SK-N-SH (cell line): ENCODE data around the gene TPGS1. TPM values are rescaled to one million over a fixed set of nuclear protein-coding genes. Genes with fewer than 3 reads are reported as not detected.

Experiments used
- CTCF ChIA-PET: fragments of 300-600, 350-600 bp; formaldehyde crosslinking; extraction: SDS; loops from one replicate; lab custom pipeline; 2021; lab: Yijun Ruan, JAX
- POLR2A ChIA-PET: fragments of 350-600 bp; sonication (Branson Sonifier 250); formaldehyde crosslinking; extraction: SDS; loops from one replicate; lab custom pipeline; 2020; ENCODE audit warnings: antibody characterized with exemption, inconsistent platforms; lab: Yijun Ruan, JAX
- DNase-seq: peaks from one replicate; pipeline ENCODE4 v3.0.0; 2012
- H2AFZ ChIP-seq: fragments of 200-600 bp; sonication (generic); 2 replicates; pipeline ENCODE4 v1.8.1; 2016; ENCODE audit warnings: antibody characterized with exemption, mild to moderate bottlenecking, low read depth
- H3F3A ChIP-seq: fragments of 200-600 bp; sonication (generic); replicated peaks from 2 replicates; pipeline ENCODE3; 2016; ENCODE audit warnings: antibody characterized with exemption, mild to moderate bottlenecking; ENCODE audit not compliant: insufficient read depth
- H3K27ac ChIP-seq, 2 experiments: fragments of 200-500 bp in 1 of 2; fragments of 200-600 bp in 1 of 2; sonication (Bioruptor generic) in 1 of 2; sonication (generic), shearing (Covaris generic) in 1 of 2; 2 replicates each; pipeline versions ENCODE4 v1.5.1 to v1.6.1; 2014 to 2016; ENCODE audit warnings: low read depth in 2 of 2, inconsistent platforms in 1 of 2, low read length in 1 of 2, mild to moderate bottlenecking in 1 of 2, mixed read lengths in 1 of 2
- H3K27me3 ChIP-seq: fragments of 200-600 bp; sonication (generic), shearing (Covaris generic); 2 replicates; pipeline ENCODE4 v1.6.1; 2016; ENCODE audit warnings: mixed run types; ENCODE audit not compliant: insufficient read depth
- H3K36me3 ChIP-seq, 2 experiments: fragments of 200-500 bp in 1 of 2; fragments of 200-600 bp in 1 of 2; sonication (Bioruptor generic) in 1 of 2; sonication (generic) in 1 of 2; replicated peaks in 1 of 2; 2 replicates each; pipeline versions ENCODE3 to v1.5.1; 2014 to 2016; ENCODE audit warnings: low read length in 1 of 2, mild to moderate bottlenecking in 1 of 2; ENCODE audit not compliant: insufficient read depth in 2 of 2, control insufficient read depth in 1 of 2
- H3K4me1 ChIP-seq, 2 experiments: fragments of 200-500 bp in 1 of 2; fragments of 200-600 bp in 1 of 2; sonication (Bioruptor generic) in 1 of 2; sonication (generic), shearing (Covaris generic) in 1 of 2; 2 replicates each; pipeline versions ENCODE4 v1.5.1 to v1.6.1; 2014 to 2016; ENCODE audit warnings: low read depth in 1 of 2, low read length in 1 of 2, mixed run types in 1 of 2; ENCODE audit not compliant: insufficient read depth in 2 of 2, control insufficient read depth in 1 of 2
- H3K4me2 ChIP-seq: fragments of 200-600 bp; sonication (generic), shearing (Covaris generic); 2 replicates; pipeline ENCODE4 v1.6.1; 2017; ENCODE audit warnings: mixed run types
- H3K4me3 ChIP-seq, 2 experiments: fragments of 200-500 bp in 1 of 2; fragments of 200-600 bp in 1 of 2; sonication (Bioruptor generic) in 1 of 2; sonication (generic), shearing (Covaris generic) in 1 of 2; 2 replicates each; pipeline versions ENCODE4 v1.5.1 to v1.8.1; 2014 to 2016; ENCODE audit warnings: low read depth in 2 of 2, inconsistent platforms in 1 of 2, low read length in 1 of 2, mild to moderate bottlenecking in 1 of 2, mixed read lengths in 1 of 2, moderate library complexity in 1 of 2
- H3K79me2 ChIP-seq: fragments of 200-600 bp; sonication (generic); 2 replicates; pipeline ENCODE4 v1.8.1; 2017; ENCODE audit warnings: mild to moderate bottlenecking; ENCODE audit not compliant: insufficient read depth
- H3K9ac ChIP-seq: fragments of 200-600 bp; sonication (generic); 2 replicates; pipeline ENCODE4 v1.6.1; 2017; ENCODE audit warnings: mixed run types
- H3K9me2 ChIP-seq: fragments of 200-600 bp; sonication (generic); 2 replicates; pipeline ENCODE4 v1.6.1; 2017; ENCODE audit warnings: mixed run types
- H3K9me3 ChIP-seq: fragments of 200-600 bp; sonication (generic); 2 replicates; pipeline ENCODE4 v1.6.1; 2017; ENCODE audit warnings: mixed run types, mild to moderate bottlenecking, moderate library complexity
- H4K20me1 ChIP-seq: fragments of 200-600 bp; sonication (generic); 2 replicates; pipeline ENCODE4 v1.6.1; 2017; ENCODE audit warnings: mild to moderate bottlenecking, mixed run types; ENCODE audit not compliant: insufficient read depth
- CHD2 ChIP-seq: fragments of 150-350 bp; IDR thresholded peaks from 2 replicates; pipeline ENCODE4 v1.6.1; 2018; ENCODE audit warnings: low read length; ENCODE audit not compliant: partially characterized antibody
- EP300 ChIP-seq, 2 experiments: IDR thresholded peaks; 2 replicates each; pipeline versions ENCODE4 v1.4.0 to v1.6.1; 2012; ENCODE audit warnings: borderline replicate concordance in 1 of 2, low read depth in 1 of 2, low read length in 1 of 2
- FOXJ3 ChIP-seq: sonication (generic); formaldehyde crosslinking; IDR thresholded peaks from 2 replicates; pipeline ENCODE4 v1.5.1; 2020; ENCODE audit warnings: mild to moderate bottlenecking, missing genetic modification reagents
- GABPA ChIP-seq: IDR thresholded peaks from 2 replicates; pipeline ENCODE4 v1.4.0; 2012; ENCODE audit warnings: low read depth, mild to moderate bottlenecking
- JUND ChIP-seq: IDR thresholded peaks from 2 replicates; pipeline ENCODE4 v1.4.0; 2012
- MEF2A ChIP-seq: IDR thresholded peaks from 2 replicates; pipeline ENCODE4 v1.4.0; 2012; ENCODE audit warnings: low read depth, borderline replicate concordance
- MXI1 ChIP-seq: IDR thresholded peaks from 2 replicates; pipeline ENCODE4 v1.6.1; 2012; ENCODE audit warnings: mild to moderate bottlenecking, low read depth, low read length, improper control_type of control experiment
- NRF1 ChIP-seq: IDR thresholded peaks from 2 replicates; pipeline ENCODE4 v1.6.1; 2012; ENCODE audit warnings: low read depth, mild to moderate bottlenecking, low read length
- POLR2AphosphoS5 ChIP-seq: IDR thresholded peaks from 2 replicates; pipeline ENCODE4 v1.6.1; 2012; ENCODE audit warnings: low read depth, low read length
- RFX5 ChIP-seq: IDR thresholded peaks from 2 replicates; pipeline ENCODE4 v1.6.1; 2012; ENCODE audit warnings: mild to moderate bottlenecking, improper control_type of control experiment, low read length
- RXRA ChIP-seq: IDR thresholded peaks from 2 replicates; pipeline ENCODE4 v1.4.0; 2012; ENCODE audit warnings: low read depth, mild to moderate bottlenecking, borderline replicate concordance
- SIN3A ChIP-seq: IDR thresholded peaks from 2 replicates; pipeline ENCODE4 v1.6.1; 2012; ENCODE audit warnings: low read depth, mild to moderate bottlenecking, low read length, moderate library complexity, borderline replicate concordance
- SMC3 ChIP-seq: IDR thresholded peaks from 2 replicates; pipeline ENCODE4 v1.6.1; 2012; ENCODE audit warnings: low read depth, low read length, improper control_type of control experiment
- TAF1 ChIP-seq: IDR thresholded peaks from 2 replicates; pipeline ENCODE4 v1.6.1; 2012; ENCODE audit warnings: low read depth, mild to moderate bottlenecking, low read length, moderate library complexity, borderline replicate concordance
- WGBS: methylation state at CpG from one replicate; pipeline ENCODE4 v1.1.6; 2017; ENCODE audit warnings: low lambda C conversion rate; 5-methylcytosine and 5-hydroxymethylcytosine counted together
- polyA plus RNA-seq, 3 experiments: library from polyadenylated mRNA; depleted of rRNA; stranded (reverse); fragments of >200 nt; gene quantifications; 2 replicates each; pipeline ENCODE4 v1.2.3, GENCODE V29; 2012
- TF ChIP-seq, protein P1 (sequence below): fragments of 200-600 bp; sonication (generic); IDR thresholded peaks from 2 replicates; pipeline ENCODE4 v1.6.1; 2017; ENCODE audit warnings: antibody characterized with exemption, mild to moderate bottlenecking, moderate library complexity
- TF ChIP-seq, protein P2 (sequence below): IDR thresholded peaks from 2 replicates; pipeline ENCODE4; 2012
- TF ChIP-seq, protein P3 (sequence below): IDR thresholded peaks from 2 replicates; pipeline ENCODE4 v1.4.0; 2012; ENCODE audit warnings: low read depth
- TF ChIP-seq, protein P4 (sequence below): fragments of 150-350 bp; IDR thresholded peaks from 2 replicates; pipeline ENCODE4 v1.6.1; 2017; ENCODE audit warnings: antibody characterized with exemption, low read length, low read depth, borderline replicate concordance

TPGS1 gene
- polyA plus RNA-seq, 1 of the 3 experiments (the other 2 are of a cell fraction) = 31.0 TPM

DNA sequence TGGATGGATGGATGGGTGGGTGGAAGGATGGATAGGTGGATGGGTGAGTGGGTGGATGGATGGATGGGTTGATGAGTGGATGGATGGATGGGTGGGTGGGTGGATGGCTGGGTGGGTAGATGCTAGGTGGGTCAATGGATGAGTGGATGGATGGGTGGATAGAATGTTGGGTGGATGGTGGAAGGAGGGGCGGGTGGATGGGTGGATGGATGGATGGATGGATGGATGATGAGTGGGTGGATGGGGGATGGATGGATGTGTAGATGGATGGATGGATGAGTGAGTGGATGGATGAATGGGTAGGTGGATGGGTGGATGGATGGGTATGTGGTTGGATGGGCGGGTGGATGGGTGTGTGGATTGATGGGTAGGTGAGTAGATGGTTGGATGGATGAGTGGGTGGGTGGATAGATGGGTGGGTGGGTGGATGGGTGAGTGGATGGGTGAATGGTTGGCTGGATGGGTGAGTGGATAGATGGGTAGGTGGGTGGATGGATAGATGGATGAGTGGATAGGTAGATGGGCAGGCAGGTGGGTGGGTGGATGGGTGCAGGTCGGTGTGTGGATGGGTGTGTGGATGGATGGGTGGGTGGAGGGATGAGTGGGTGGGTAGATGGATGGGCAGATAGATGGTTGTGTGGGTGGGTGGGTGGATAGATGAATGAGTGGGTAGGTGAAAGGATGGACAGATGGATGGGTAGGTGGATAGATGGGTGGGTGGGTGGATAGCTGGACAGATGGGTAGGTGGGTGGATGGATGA, 42.1 kb upstream of the TPGS1 start:
- TF ChIP-seq, protein P1, sequence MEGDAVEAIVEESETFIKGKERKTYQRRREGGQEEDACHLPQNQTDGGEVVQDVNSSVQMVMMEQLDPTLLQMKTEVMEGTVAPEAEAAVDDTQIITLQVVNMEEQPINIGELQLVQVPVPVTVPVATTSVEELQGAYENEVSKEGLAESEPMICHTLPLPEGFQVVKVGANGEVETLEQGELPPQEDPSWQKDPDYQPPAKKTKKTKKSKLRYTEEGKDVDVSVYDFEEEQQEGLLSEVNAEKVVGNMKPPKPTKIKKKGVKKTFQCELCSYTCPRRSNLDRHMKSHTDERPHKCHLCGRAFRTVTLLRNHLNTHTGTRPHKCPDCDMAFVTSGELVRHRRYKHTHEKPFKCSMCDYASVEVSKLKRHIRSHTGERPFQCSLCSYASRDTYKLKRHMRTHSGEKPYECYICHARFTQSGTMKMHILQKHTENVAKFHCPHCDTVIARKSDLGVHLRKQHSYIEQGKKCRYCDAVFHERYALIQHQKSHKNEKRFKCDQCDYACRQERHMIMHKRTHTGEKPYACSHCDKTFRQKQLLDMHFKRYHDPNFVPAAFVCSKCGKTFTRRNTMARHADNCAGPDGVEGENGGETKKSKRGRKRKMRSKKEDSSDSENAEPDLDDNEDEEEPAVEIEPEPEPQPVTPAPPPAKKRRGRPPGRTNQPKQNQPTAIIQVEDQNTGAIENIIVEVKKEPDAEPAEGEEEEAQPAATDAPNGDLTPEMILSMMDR = no peak
- TF ChIP-seq GABPA (no peak), MXI1 (no peak), JUND (no peak), RFX5 (no peak), SIN3A (no peak), SMC3 (no peak), FOXJ3 (CRISPR knock-in tag) (no peak), POLR2AphosphoS5 (no peak), EP300 (IDR thresholded peaks at IDR 0.05; ENCODE audit: borderline replicate concordance in 1 of 2, low read depth in 1 of 2, low read length in 1 of 2) (no peak)
- TF ChIP-seq, protein P2, sequence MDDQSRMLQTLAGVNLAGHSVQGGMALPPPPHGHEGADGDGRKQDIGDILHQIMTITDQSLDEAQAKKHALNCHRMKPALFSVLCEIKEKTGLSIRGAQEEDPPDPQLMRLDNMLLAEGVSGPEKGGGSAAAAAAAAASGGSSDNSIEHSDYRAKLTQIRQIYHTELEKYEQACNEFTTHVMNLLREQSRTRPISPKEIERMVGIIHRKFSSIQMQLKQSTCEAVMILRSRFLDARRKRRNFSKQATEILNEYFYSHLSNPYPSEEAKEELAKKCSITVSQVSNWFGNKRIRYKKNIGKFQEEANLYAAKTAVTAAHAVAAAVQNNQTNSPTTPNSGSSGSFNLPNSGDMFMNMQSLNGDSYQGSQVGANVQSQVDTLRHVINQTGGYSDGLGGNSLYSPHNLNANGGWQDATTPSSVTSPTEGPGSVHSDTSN = no peak
- TF ChIP-seq, protein P3, sequence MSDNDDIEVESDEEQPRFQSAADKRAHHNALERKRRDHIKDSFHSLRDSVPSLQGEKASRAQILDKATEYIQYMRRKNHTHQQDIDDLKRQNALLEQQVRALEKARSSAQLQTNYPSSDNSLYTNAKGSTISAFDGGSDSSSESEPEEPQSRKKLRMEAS = no peak
- Histone ChIP-seq H3K4me2 (no peak overlapping the region), H3K27me3 (peaks cover 12% of the 10 kb centered on the region; the same call in 1 of the 2 replicates), H3K79me2 (no peaks in the 10 kb centered on the region), H3K9ac (no peak overlapping the region), H3F3A (no peaks in the 10 kb centered on the region), H3K9me3 (no peaks in the 10 kb centered on the region), H3K36me3 (no peaks in the 10 kb centered on the region), H3K27ac (no peak overlapping the region), H3K9me2 (no peaks in the 10 kb centered on the region), H3K4me1 (peaks cover 0 to 5% of the 10 kb centered on the region in 2 experiments; a peak in 1 of 4 replicates), H4K20me1 (no peaks in the 10 kb centered on the region), H2AFZ (no peak overlapping the region), H3K4me3 (no peak overlapping the region)
- DNase-seq = no peak
- POLR2A ChIA-PET = no interaction called here
- WGBS = 58% methylated on average over 3 of the region's 3 CpGs
- CTCF ChIA-PET = no interaction called here

DNA sequence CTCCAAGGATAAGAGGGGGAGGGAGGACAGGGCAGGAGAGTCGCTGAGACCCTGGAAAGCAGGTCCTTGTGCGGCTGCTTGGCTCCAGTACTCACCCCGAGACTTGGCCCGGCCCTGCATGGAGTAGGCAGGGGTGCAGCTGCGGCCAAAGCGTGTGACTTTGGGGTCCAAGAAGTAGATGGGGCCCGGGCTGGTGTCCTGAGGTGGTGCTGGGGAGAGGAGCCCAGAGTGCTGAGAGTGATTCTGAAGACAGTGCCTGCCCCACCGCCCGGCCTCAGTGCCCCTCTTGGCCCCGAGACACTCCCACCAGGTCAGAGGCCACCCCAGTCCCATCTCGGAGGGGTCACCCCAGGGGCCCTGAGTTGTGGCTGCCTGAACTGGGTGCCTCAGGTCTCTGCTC, 39.7 kb upstream of the TPGS1 start:
- TF ChIP-seq MEF2A (no peak), CHD2 (no peak), RXRA (no peak), JUND (no peak), NRF1 (no peak), SMC3 (no peak), GABPA (no peak), TAF1 (no peak)
- TF ChIP-seq, protein P4, sequence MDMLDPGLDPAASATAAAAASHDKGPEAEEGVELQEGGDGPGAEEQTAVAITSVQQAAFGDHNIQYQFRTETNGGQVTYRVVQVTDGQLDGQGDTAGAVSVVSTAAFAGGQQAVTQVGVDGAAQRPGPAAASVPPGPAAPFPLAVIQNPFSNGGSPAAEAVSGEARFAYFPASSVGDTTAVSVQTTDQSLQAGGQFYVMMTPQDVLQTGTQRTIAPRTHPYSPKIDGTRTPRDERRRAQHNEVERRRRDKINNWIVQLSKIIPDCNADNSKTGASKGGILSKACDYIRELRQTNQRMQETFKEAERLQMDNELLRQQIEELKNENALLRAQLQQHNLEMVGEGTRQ = no peak
- H3K4me1 ChIP-seq = no peaks in the 10 kb centered on the region
- POLR2A ChIA-PET = no interaction called here
- WGBS = 57% methylated on average over 7 of the region's 11 CpGs
- DNase-seq = no peak
- H3K4me3 ChIP-seq = no peak overlapping the region
- H3K9ac ChIP-seq = no peak overlapping the region
- H3K4me2 ChIP-seq = no peak overlapping the region
- no peaks in the 10 kb centered on the region for H3K9me3 ChIP-seq
- H2AFZ ChIP-seq = no peak overlapping the region
- H3K27ac ChIP-seq = no peak overlapping the region
- H3K27me3 ChIP-seq = no peaks in the 10 kb centered on the region
- H3F3A ChIP-seq = no peaks in the 10 kb centered on the region
- no peaks in the 10 kb centered on the region for H4K20me1 ChIP-seq
- no peaks in the 10 kb centered on the region for H3K36me3 ChIP-seq
- H3K9me2 ChIP-seq = no peaks in the 10 kb centered on the region
- CTCF ChIA-PET = no interaction called here
- H3K79me2 ChIP-seq = no peaks in the 10 kb centered on the region
